ENCODE results near the gene ALX3.

Gene ALX3
- 0 reads per million in 2 donors for total RNA-seq

GRCh38 chr1:110070671-110071242 is at the start of gene ALX3:
ALX3 (minus strand) TSS chr1:110070672; CDS start chr1:110070612, 60 bp downstream.
- DNase-seq: no peak

GRCh38 chr1:110119843-110120242 is 49.4 kb upstream of the ALX3 start:
- no peak for DNase-seq

- DNase-seq: no peak
Measured at GRCh38 chr1:110118636-110119396, 48.3 kb upstream of the ALX3 start.

- no peak for DNase-seq
Measured at GRCh38 chr1:110114784-110115183, 44.3 kb upstream of the ALX3 start.

- no peak for DNase-seq
Measured at GRCh38 chr1:110114173-110114572, 43.7 kb upstream of the ALX3 start.

- DNase-seq: no peak
Measured at GRCh38 chr1:110113551-110113950, 43.1 kb upstream of the ALX3 start.

GRCh38 chr1:110112656-110113055 is 42.2 kb upstream of the ALX3 start:
- DNase-seq: no peak

GRCh38 chr1:110112143-110112542 is 41.7 kb upstream of the ALX3 start, which contains the start of gene UBL4B:
UBL4B (plus strand) TSS chr1:110112443; CDS start chr1:110112535, 92 bp downstream.
- no peak for DNase-seq

GRCh38 chr1:110111081-110111480 is 40.6 kb upstream of the ALX3 start:
- DNase-seq: no peak

- DNase-seq: no peak
Measured at GRCh38 chr1:110107867-110108469, 37.5 kb upstream of the ALX3 start.

- peak; percentile 35 for DNase-seq
Measured at GRCh38 chr1:110106013-110106941, 35.8 kb upstream of the ALX3 start.

- DNase-seq: no peak
Measured at GRCh38 chr1:110102081-110102480, 31.6 kb upstream of the ALX3 start.

- DNase-seq: no peak
Measured at GRCh38 chr1:110100335-110100734, 29.9 kb upstream of the ALX3 start.

GRCh38 chr1:110098222-110099026 is 28.0 kb upstream of the ALX3 start:
- DNase-seq: no peak

- no peak for DNase-seq
Measured at GRCh38 chr1:110097507-110098221, 27.2 kb upstream of the ALX3 start.

GRCh38 chr1:110094931-110095654 is 24.6 kb upstream of the ALX3 start:
- DNase-seq: no peak

- no peak for DNase-seq
Measured at GRCh38 chr1:110092991-110093390, 22.5 kb upstream of the ALX3 start.

- DNase-seq: no peak
Measured at GRCh38 chr1:110091791-110092190, 21.3 kb upstream of the ALX3 start.

- no peak for DNase-seq
Measured at GRCh38 chr1:110091381-110091780, 20.9 kb upstream of the ALX3 start.

GRCh38 chr1:110089561-110090275 is 19.2 kb upstream of the ALX3 start:
- no peak for DNase-seq

All from T-helper 9 cell (primary cell).